Right forelimb (tissue), 1 donor: ENCODE results near the gene GTF2H1.
"Not testable (repeated sequence)": the region's sequence is repeated elsewhere in the genome, so short reads cannot be mapped to it uniquely, and the experiment has no call there.

Experiments
- DNase-seq: peaks from one replicate; pipeline ENCODE4 v3.0.0-alpha.2; 2018

Gene GTF2H1

GRCh38 chr11:18383388-18384156 is 61.2 kb downstream of the GTF2H1 start:
- DNase-seq = peak; percentile 74

GRCh38 chr11:18384157-18384641 is 61.8 kb downstream of the GTF2H1 start:
- peak; percentile 54 for DNase-seq

- DNase-seq = no peak
These were observed 67.7 kb downstream of the GTF2H1 start for GRCh38 chr11:18390088-18390487.

- DNase-seq = no peak
These were observed 70.3 kb downstream of the GTF2H1 start for GRCh38 chr11:18392434-18393321.

- DNase-seq = no peak
These were observed 71.4 kb downstream of the GTF2H1 start for GRCh38 chr11:18393581-18394274.

- DNase-seq = peak; percentile 99
These were observed 72.0 kb downstream of the GTF2H1 start, which contains the start of gene LDHA for GRCh38 chr11:18394275-18394927. LDHA (plus strand) TSS chr11:18394563; CDS start chr11:18396843, 2,280 bp downstream.

GRCh38 chr11:18394928-18395734 is 72.8 kb downstream of the GTF2H1 start:
- DNase-seq = no peak

GRCh38 chr11:18395735-18396504 is 73.6 kb downstream of the GTF2H1 start:
- peak; percentile 97 for DNase-seq

GRCh38 chr11:18397921-18398320 is 75.6 kb downstream of the GTF2H1 start:
- DNase-seq = no peak

GRCh38 chr11:18401077-18401476 is 78.7 kb downstream of the GTF2H1 start:
- not testable (repeated sequence) for DNase-seq

- DNase-seq = no peak
These were observed 81.7 kb downstream of the GTF2H1 start for GRCh38 chr11:18404062-18404461.

GRCh38 chr11:18407400-18407799 is 85.0 kb downstream of the GTF2H1 start:
- DNase-seq = not testable (repeated sequence)

GRCh38 chr11:18408558-18409291 is 86.4 kb downstream of the GTF2H1 start:
- DNase-seq = no peak

GRCh38 chr11:18416459-18416858 is 94.1 kb downstream of the GTF2H1 start:
- no peak for DNase-seq
